GM20000 (cell line): Measurements from ENCODE around the gene FAM120A.
A peak's percentile ranks its signal among the peaks of the same experiment; 100 is the strongest.
"Not testable (repeated sequence)": the region's sequence is repeated elsewhere in the genome, so short reads cannot be mapped to it uniquely, and the experiment has no call there.

Source experiments
- DNase-seq: peaks from one replicate; pipeline ENCODE4 v3.0.0; 2012; ENCODE audit warnings: low spot score
- CTCF ChIP-seq: IDR thresholded peaks from 2 replicates; pipeline ENCODE4 v1.5.1; 2012; ENCODE audit warnings: mild to moderate bottlenecking, control low read depth; ENCODE audit errors: extremely low read depth, missing control alignments

FAM120A gene

GRCh38 chr9:93509084-93509483 is 57.6 kb downstream of the FAM120A start:
- no peak for TF ChIP-seq CTCF
- DNase-seq, result no peak

GRCh38 chr9:93510041-93510440 is 58.6 kb downstream of the FAM120A start:
- no peak for DNase-seq
- TF ChIP-seq CTCF, result no peak

- not testable (repeated sequence) for DNase-seq
Observed at GRCh38 chr9:93511228-93511627, 59.7 kb downstream of the FAM120A start.

GRCh38 chr9:93512170-93512812 is 60.8 kb downstream of the FAM120A start:
- DNase-seq, result peak; percentile 21

GRCh38 chr9:93513606-93514005 is 62.1 kb downstream of the FAM120A start:
- DNase-seq, result no peak
- TF ChIP-seq CTCF, result no peak

GRCh38 chr9:93517331-93517730 is 65.8 kb downstream of the FAM120A start:
- no peak for TF ChIP-seq CTCF

GRCh38 chr9:93520523-93520922 is 69.0 kb downstream of the FAM120A start:
- no peak for DNase-seq
- no peak for TF ChIP-seq CTCF

More at GRCh38 chr9:93517331-93517730, 65.8 kb downstream of the FAM120A start:
- no peak for DNase-seq

GRCh38 chr9:93522736-93523135 is 71.3 kb downstream of the FAM120A start:
- DNase-seq, result no peak
- TF ChIP-seq CTCF, result no peak
